ENCODE results near the gene HNRNPA3. TPM values are rescaled to one million over a fixed set of nuclear protein-coding genes. Genes with fewer than 3 reads are reported as not detected.

Gene HNRNPA3
- total and polyA plus RNA-seq, 2 of the 13 experiments (the other 11 are each of a cell fraction or from before 2014, with no cell fraction given) = 73.3 to 97.7 TPM

GRCh38 chr2:177169810-177170514, 42.6 kb upstream of the HNRNPA3 start (continued):
- TF ChIP-seq ZNF639 (CRISPR knock-in tag; conservative IDR thresholded peaks at IDR 0.05) = 0 out of 2 replicates have a peak, but pooled peaks have one; percentile 57
- no peak for TF ChIP-seq SOX13 (IDR thresholded peaks at IDR 0.05)
- TF ChIP-seq SOX13 (CRISPR knock-in tag; conservative IDR thresholded peaks at IDR 0.05 in 1 of 2, IDR thresholded peaks at IDR 0.05 in 1 of 2) = peak in 1 of 2 experiments; percentile 92; a peak in 2 of 4 replicates
- TF ChIP-seq ZNF552 (CRISPR knock-in tag; IDR thresholded peaks at IDR 0.05; ENCODE audit: borderline replicate concordance) = no peak
- TF ChIP-seq RELA (CRISPR knock-in tag; IDR thresholded peaks at IDR 0.05) = no peak
- no peak for TF ChIP-seq NFE2 (CRISPR knock-in tag; IDR thresholded peaks at IDR 0.05)
- no peak for TF ChIP-seq ZBED4 (CRISPR knock-in tag; IDR thresholded peaks at IDR 0.05; ENCODE audit: borderline replicate concordance)
- peak; percentile 66 for TF ChIP-seq HDAC1 (CRISPR knock-in tag; IDR thresholded peaks at IDR 0.05)
- TF ChIP-seq IKZF1 (IDR thresholded peaks at IDR 0.05) = no peak
- TF ChIP-seq ZNF7 (CRISPR knock-in tag; IDR thresholded peaks at IDR 0.05) = no peak
- no peak for TF ChIP-seq PHF20 (CRISPR knock-in tag; IDR thresholded peaks at IDR 0.05)
- no peak for TF ChIP-seq PTBP1 (IDR thresholded peaks at IDR 0.05; ENCODE audit: low read depth, low read length, poor library complexity, severe bottlenecking)
- TF ChIP-seq DR1 (CRISPR knock-in tag; IDR thresholded peaks at IDR 0.05) = no peak
- TF ChIP-seq ZBTB46 (CRISPR knock-in tag; IDR thresholded peaks at IDR 0.05; ENCODE audit: borderline replicate concordance) = no peak
- TF ChIP-seq ZMYM3 (CRISPR knock-in tag; IDR thresholded peaks at IDR 0.05) = peak; percentile 60; the same call in 1 of the 2 replicates
- no peak for TF ChIP-seq LRRFIP1 (CRISPR knock-in tag; conservative IDR thresholded peaks at IDR 0.05)
- no peak; the same call in 1 of the 2 replicates for TF ChIP-seq ZNF737 (CRISPR knock-in tag; IDR thresholded peaks at IDR 0.05; ENCODE audit: borderline replicate concordance)
- 0 out of 2 replicates have a peak, but pooled peaks have one; percentile 49 for TF ChIP-seq ZNF543 (CRISPR knock-in tag; IDR thresholded peaks at IDR 0.05)
- TF ChIP-seq ZNF292 (CRISPR knock-in tag; IDR thresholded peaks at IDR 0.05; ENCODE audit: borderline replicate concordance, low read depth) = peak; percentile 83; the same call in 1 of the 2 replicates
- no peak for TF ChIP-seq NONO (IDR thresholded peaks at IDR 0.05)
- TF ChIP-seq NONO (CRISPR knock-in tag; conservative IDR thresholded peaks at IDR 0.05) = no peak; the same call in 1 of the 2 replicates

All from HepG2 (cell line).